A673 (cell line): ENCODE measurements around the gene HOXC12. TPM values are rescaled to one million over a fixed set of nuclear protein-coding genes. Genes with fewer than 3 reads are reported as not detected.

Experiments used
- BruUV-seq: library from RNA; stranded (reverse); fragments of 400-500 nt; replicated peaks from 2 replicates; lab custom pipeline; 2021; lab: Mats Ljungman, UMichigan
- CTCF ChIA-PET: fragments of 300-600 bp; sonication (Branson Sonifier 250); formaldehyde crosslinking; loops from one replicate; lab custom pipeline; 2022; ENCODE audit warnings: antibody characterized with exemption; lab: Charles Lee
- POLR2A ChIA-PET: fragments of 300-600 bp; sonication (Branson Sonifier 250); formaldehyde crosslinking; loops from one replicate; lab custom pipeline; 2022; ENCODE audit warnings: antibody characterized with exemption; ENCODE audit not compliant: low non-redundant PET; lab: Charles Lee
- DNase-seq: peaks from one replicate; pipeline ENCODE4 v3.0.0-alpha.2; 2015; ENCODE audit warnings: low spot score
- H3K27ac ChIP-seq: fragments of 200-600 bp; sonication (generic); 2 replicates; pipeline ENCODE4 v1.5.1; 2016; ENCODE audit warnings: mixed run types, low read depth, mild to moderate bottlenecking, mixed read lengths, antibody characterized with exemption, low read length; ENCODE audit not compliant: poor library complexity, severe bottlenecking
- H3K27me3 ChIP-seq: fragments of 200-600 bp; sonication (generic); replicated peaks from 2 replicates; pipeline ENCODE4 v1.6.1; 2017; ENCODE audit warnings: mixed run types, low read depth, mild to moderate bottlenecking, mixed read lengths, antibody characterized with exemption, low read length; ENCODE audit not compliant: insufficient read depth, poor library complexity
- H3K36me3 ChIP-seq: fragments of 200-600 bp; sonication (generic); 2 replicates; pipeline ENCODE4 v1.6.1; 2016; ENCODE audit warnings: mixed run types, mild to moderate bottlenecking, mixed read lengths, antibody characterized with exemption, low read length; ENCODE audit not compliant: insufficient read depth, poor library complexity, severe bottlenecking
- H3K4me1 ChIP-seq: fragments of 200-600 bp; sonication (generic); 2 replicates; pipeline ENCODE4 v1.6.1; 2017; ENCODE audit warnings: mixed run types, mild to moderate bottlenecking, mixed read lengths, antibody characterized with exemption, low read length; ENCODE audit not compliant: insufficient read depth, poor library complexity, severe bottlenecking
- H3K4me3 ChIP-seq: fragments of 200-600 bp; sonication (generic); 2 replicates; pipeline ENCODE4 v1.5.1; 2016; ENCODE audit warnings: low read depth, mixed run types, mild to moderate bottlenecking, mixed read lengths, low read length; ENCODE audit not compliant: poor library complexity, severe bottlenecking
- H3K9me3 ChIP-seq: fragments of 200-600 bp; sonication (generic); 2 replicates; pipeline ENCODE4 v1.6.1; 2016; ENCODE audit warnings: mixed run types, low read depth, mild to moderate bottlenecking, mixed read lengths, antibody characterized with exemption, low read length; ENCODE audit not compliant: poor library complexity, severe bottlenecking
- CTCF ChIP-seq: fragments of 300-800, 200-600 bp; sonication (generic); conservative IDR thresholded peaks from 2 replicates; pipeline ENCODE4 v1.5.1; 2017; ENCODE audit warnings: low read depth, mild to moderate bottlenecking, antibody characterized with exemption, low read length, moderate library complexity, mixed read lengths
- EZH2 ChIP-seq: fragments of 200-600 bp; sonication (generic); IDR thresholded peaks from 2 replicates; pipeline ENCODE4 v1.6.1; 2017; ENCODE audit warnings: borderline replicate concordance, low read depth, mild to moderate bottlenecking, mixed read lengths, antibody characterized with exemption, low read length; ENCODE audit not compliant: poor library complexity, severe bottlenecking
- intact Hi-C: fragments of 100-400 bp; cut with micrococcal nuclease; formaldehyde crosslinking; loops from one replicate; pipeline ENCODE4 v1.10.0; 2022; ENCODE audit not compliant: unreplicated experiment
- total RNA-seq: library from RNA; stranded (reverse); gene quantifications from 2 replicates; pipeline ENCODE4 v1.2.3, GENCODE V29; 2021

Gene HOXC12
- total RNA-seq, 1 experiment from 2014 or later: 4.6 TPM

DNA sequence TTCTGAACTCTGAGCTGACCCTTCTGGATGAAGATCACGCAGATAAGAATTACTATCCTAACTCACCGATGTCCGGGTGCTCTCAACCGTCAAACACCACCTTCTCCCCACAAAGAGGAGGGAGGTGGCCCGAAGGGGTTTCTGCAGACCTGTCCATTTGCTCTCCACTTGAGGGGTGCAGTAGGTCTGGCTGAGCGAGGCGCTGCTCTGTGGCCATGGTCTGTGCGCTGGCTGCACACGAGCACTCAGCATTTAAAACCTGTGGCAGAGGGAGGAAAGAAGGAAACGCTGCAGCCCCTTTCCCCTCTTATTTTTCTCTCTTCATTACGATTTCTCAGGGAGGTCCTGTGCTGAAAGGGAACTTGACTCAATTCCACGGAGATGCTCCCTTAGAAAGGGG lies 17.6 kb upstream of the HOXC12 start:
- H3K4me3 ChIP-seq: no peak overlapping the region
- DNase-seq: no peak
- H3K27ac ChIP-seq: no peak overlapping the region
- no peaks in the 10 kb centered on the region for H3K9me3 ChIP-seq
- H3K36me3 ChIP-seq: no peaks in the 10 kb centered on the region
- peaks cover 2% of the 10 kb centered on the region for H3K27me3 ChIP-seq
- intact Hi-C loops: loop anchor here (5.0 kb wide), 1 partner anchor 155 kb away; no protein-coding TSS in a partner anchor
- TF ChIP-seq CTCF: no peak
- no peak for TF ChIP-seq EZH2
- ChIA-PET POLR2A (no interaction called here), CTCF (no interaction called here)
- peaks cover 13% of the 10 kb centered on the region for H3K4me1 ChIP-seq
- no TSS peak for BruUV-seq

DNA sequence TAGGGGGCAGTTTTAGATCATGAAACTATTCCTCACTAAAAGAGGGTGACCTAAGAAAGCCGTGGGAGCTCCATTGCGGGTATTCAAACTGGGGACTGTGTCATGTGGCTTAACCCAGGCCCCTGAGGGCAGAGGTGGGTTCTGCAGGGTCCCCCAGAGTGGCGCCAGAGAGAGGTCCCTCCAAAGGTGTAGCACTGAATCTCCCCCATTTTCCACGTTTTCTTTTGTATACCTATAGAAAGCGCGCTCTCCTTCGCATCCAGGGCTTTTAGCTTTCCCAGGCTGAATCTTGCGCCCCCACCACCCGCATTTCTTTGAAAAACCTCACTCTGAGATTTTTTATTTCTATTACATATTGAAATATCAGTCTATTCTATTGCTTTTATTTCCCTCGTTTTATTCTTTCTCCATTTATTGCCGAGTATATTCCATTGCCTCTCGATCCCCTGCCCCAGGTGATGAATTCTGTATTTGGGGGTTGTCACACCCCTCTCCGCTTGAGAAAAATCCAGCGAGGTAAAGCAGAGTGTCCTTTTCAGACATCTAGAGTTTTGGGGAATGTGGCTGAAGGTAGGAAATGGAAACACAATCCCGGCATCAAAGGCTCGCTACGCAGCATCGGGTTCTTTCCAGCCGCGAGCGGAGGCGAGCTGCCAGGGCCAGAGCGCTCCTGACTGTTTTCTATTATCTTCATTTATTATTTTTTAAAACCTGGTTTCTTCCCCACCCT lies 16.9 kb upstream of the HOXC12 start:
- intact Hi-C loops: loop anchor here (5.0 kb wide), 1 partner anchor 155 kb away; no protein-coding TSS in a partner anchor
- H3K4me1 ChIP-seq: peaks cover 13% of the 10 kb centered on the region
- no peaks in the 10 kb centered on the region for H3K36me3 ChIP-seq
- ChIA-PET CTCF (no interaction called here), POLR2A (no interaction called here)
- BruUV-seq: no TSS peak
- peak overlapping the region; percentile 79 for H3K4me3 ChIP-seq
- H3K9me3 ChIP-seq: no peaks in the 10 kb centered on the region
- DNase-seq: no peak
- no peak overlapping the region for H3K27ac ChIP-seq
- H3K27me3 ChIP-seq: no peaks in the 10 kb centered on the region
- TF ChIP-seq CTCF (no peak), EZH2 (no peak)

GRCh38 chr12:53938326-53939140 lies 16.2 kb upstream of the HOXC12 start, which contains the start of gene HOXC13:
Gene HOXC13 (plus strand): TSS chr12:53938831. CDS start chr12:53938907, 76 bp downstream.
- no TSS peak for BruUV-seq
- peak within 1 kb of the TSS; percentile 79 for H3K4me3 ChIP-seq
- intact Hi-C loops: loop anchor here (5.0 kb wide), 1 partner anchor 156 kb away; no protein-coding TSS in a partner anchor

More at GRCh38 chr12:53938326-53939140, 16.2 kb upstream of the HOXC12 start, which contains the start of gene HOXC13:
- Histone ChIP-seq H3K4me1 (peaks cover 13% of the 10 kb centered on the region), H3K36me3 (no peaks in the 10 kb centered on the region), H3K27ac (peak within 1 kb of the TSS; percentile 70), H3K27me3 (no peaks in the 10 kb centered on the region), H3K9me3 (no peaks in the 10 kb centered on the region)
- ChIA-PET POLR2A (no interaction called here), CTCF (interaction anchor here (0.6 kb wide), 2 partner anchors 239 to 441 kb away, joined by 6 to 9 read pairs; no protein-coding TSS in a partner anchor)
- peak; percentile 100 for DNase-seq
- TF ChIP-seq EZH2: no peak
- no peak for TF ChIP-seq CTCF
